ENCODE results near the gene STPG4. TPM values are rescaled to one million over a fixed set of nuclear protein-coding genes. Genes with fewer than 3 reads are reported as not detected.

STPG4 gene
- total and polyA plus RNA-seq, 2 of the 8 experiments (the other 6 are each of a cell fraction or from before 2014, with no cell fraction given) = 0.28 TPM; not detected in 1

GRCh38 chr2:47173986-47174732, 19.1 kb upstream of the STPG4 start (continued):
- TF ChIP-seq CHD7 (IDR thresholded peaks at IDR 0.05; ENCODE audit: insufficient replicate concordance, low read length) (no peak), JUN (IDR thresholded peaks at IDR 0.05; ENCODE audit: low read depth, low read length) (no peak), SP2 (IDR thresholded peaks at IDR 0.05; ENCODE audit: low read length) (no peak), RAD21 (IDR thresholded peaks at IDR 0.05 in 1 of 2, conservative IDR thresholded peaks at IDR 0.05 in 1 of 2; ENCODE audit: low read depth in 2 of 2, low read length in 2 of 2) (no peak), E2F6 (IDR thresholded peaks at IDR 0.05) (no peak)

All from H1 (cell line).